Neural cell (in vitro differentiated cells): ENCODE results near the gene PCDH9.

Source experiments
- EP300 ChIP-seq: fragments of 450-650 bp; conservative IDR thresholded peaks from 2 replicates; pipeline ENCODE4 v1.6.1; 2014; ENCODE audit warnings: antibody characterized with exemption, mild to moderate bottlenecking, moderate library complexity; ENCODE audit not compliant: poor library complexity, severe bottlenecking
- EZH2 ChIP-seq: fragments of 200-600, 300-800 bp; shearing (Covaris generic), sonication (generic); IDR thresholded peaks from 2 replicates; pipeline ENCODE4 v1.6.1; 2014; ENCODE audit warnings: antibody characterized with exemption, low read length, borderline replicate concordance, mild to moderate bottlenecking; ENCODE audit not compliant: insufficient read depth, poor library complexity, severe bottlenecking
- POLR2AphosphoS5 ChIP-seq: IDR thresholded peaks from 2 replicates; pipeline ENCODE4 v1.6.1; 2012
- RAD21 ChIP-seq: fragments of 450-650 bp; conservative IDR thresholded peaks from 2 replicates; pipeline ENCODE4 v1.6.1; 2014; ENCODE audit warnings: antibody characterized with exemption, mild to moderate bottlenecking, moderate library complexity
- SMC3 ChIP-seq: fragments of 450-650 bp; conservative IDR thresholded peaks from 2 replicates; pipeline ENCODE4 v1.6.1; 2014; ENCODE audit warnings: antibody characterized with exemption, mild to moderate bottlenecking, moderate library complexity; ENCODE audit not compliant: poor library complexity
- TF ChIP-seq, protein P1 (sequence below): fragments of 450-650 bp; IDR thresholded peaks from 2 replicates; pipeline ENCODE4 v1.5.1; 2014; ENCODE audit warnings: antibody characterized with exemption, mild to moderate bottlenecking, moderate library complexity; ENCODE audit not compliant: poor library complexity, severe bottlenecking
- TF ChIP-seq, protein P2 (sequence below): IDR thresholded peaks from 2 replicates; pipeline ENCODE4 v1.6.1; 2012; ENCODE audit warnings: borderline replicate concordance

DNA sequence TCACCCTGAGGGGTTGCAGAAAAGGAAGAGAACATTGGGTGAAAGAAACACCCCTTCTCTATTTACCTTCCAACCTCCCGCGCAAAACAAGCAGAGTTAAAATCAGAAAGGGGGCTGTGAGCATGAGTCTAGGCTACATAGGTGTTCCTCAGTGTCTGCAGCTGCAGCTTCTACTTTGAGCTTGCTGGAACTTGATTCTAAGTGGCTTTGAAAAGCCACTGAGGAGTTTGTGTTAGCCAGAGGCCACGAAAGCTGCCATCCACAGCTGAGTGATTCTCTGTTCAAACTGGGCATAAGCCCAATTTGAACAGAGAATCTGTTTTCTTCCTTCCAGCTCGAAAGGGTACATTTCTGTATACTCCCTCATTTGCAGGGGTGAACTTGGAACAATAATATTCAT, 343.9 kb downstream of the PCDH9 start:
- TF ChIP-seq, protein P1, sequence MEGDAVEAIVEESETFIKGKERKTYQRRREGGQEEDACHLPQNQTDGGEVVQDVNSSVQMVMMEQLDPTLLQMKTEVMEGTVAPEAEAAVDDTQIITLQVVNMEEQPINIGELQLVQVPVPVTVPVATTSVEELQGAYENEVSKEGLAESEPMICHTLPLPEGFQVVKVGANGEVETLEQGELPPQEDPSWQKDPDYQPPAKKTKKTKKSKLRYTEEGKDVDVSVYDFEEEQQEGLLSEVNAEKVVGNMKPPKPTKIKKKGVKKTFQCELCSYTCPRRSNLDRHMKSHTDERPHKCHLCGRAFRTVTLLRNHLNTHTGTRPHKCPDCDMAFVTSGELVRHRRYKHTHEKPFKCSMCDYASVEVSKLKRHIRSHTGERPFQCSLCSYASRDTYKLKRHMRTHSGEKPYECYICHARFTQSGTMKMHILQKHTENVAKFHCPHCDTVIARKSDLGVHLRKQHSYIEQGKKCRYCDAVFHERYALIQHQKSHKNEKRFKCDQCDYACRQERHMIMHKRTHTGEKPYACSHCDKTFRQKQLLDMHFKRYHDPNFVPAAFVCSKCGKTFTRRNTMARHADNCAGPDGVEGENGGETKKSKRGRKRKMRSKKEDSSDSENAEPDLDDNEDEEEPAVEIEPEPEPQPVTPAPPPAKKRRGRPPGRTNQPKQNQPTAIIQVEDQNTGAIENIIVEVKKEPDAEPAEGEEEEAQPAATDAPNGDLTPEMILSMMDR = no peak
- TF ChIP-seq EP300 (no peak), SMC3 (no peak), POLR2AphosphoS5 (no peak), EZH2 (no peak), RAD21 (no peak)
- TF ChIP-seq, protein P2, sequence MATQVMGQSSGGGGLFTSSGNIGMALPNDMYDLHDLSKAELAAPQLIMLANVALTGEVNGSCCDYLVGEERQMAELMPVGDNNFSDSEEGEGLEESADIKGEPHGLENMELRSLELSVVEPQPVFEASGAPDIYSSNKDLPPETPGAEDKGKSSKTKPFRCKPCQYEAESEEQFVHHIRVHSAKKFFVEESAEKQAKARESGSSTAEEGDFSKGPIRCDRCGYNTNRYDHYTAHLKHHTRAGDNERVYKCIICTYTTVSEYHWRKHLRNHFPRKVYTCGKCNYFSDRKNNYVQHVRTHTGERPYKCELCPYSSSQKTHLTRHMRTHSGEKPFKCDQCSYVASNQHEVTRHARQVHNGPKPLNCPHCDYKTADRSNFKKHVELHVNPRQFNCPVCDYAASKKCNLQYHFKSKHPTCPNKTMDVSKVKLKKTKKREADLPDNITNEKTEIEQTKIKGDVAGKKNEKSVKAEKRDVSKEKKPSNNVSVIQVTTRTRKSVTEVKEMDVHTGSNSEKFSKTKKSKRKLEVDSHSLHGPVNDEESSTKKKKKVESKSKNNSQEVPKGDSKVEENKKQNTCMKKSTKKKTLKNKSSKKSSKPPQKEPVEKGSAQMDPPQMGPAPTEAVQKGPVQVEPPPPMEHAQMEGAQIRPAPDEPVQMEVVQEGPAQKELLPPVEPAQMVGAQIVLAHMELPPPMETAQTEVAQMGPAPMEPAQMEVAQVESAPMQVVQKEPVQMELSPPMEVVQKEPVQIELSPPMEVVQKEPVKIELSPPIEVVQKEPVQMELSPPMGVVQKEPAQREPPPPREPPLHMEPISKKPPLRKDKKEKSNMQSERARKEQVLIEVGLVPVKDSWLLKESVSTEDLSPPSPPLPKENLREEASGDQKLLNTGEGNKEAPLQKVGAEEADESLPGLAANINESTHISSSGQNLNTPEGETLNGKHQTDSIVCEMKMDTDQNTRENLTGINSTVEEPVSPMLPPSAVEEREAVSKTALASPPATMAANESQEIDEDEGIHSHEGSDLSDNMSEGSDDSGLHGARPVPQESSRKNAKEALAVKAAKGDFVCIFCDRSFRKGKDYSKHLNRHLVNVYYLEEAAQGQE = no peak
